ENCODE results near the gene CRYBB1. TPM values are rescaled to one million over a fixed set of nuclear protein-coding genes. Genes with fewer than 3 reads are reported as not detected.

CRYBB1 gene
- total and polyA plus RNA-seq, 2 experiments from 2014 or later: 1.6 to 3.7 TPM

DNA sequence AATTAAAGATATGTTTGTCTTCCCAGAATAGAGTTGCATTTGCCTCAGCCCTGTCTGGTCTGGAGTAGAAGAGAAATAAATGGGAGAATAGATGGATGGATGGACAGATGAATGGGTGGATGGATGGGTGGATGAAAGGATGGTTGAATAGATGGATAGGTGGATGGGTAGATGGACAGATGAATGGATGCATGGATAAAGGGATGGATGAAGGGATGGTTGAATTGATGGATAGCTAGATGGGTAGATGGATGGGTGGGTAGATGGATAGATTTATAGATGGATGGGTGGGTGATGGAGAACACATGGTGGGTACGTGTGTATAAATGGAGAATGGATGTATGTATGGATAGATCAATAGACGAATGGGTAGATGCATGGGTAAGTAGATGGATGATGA lies 8.5 kb downstream of the CRYBB1 start (continued):
- TF ChIP-seq, protein P1, sequence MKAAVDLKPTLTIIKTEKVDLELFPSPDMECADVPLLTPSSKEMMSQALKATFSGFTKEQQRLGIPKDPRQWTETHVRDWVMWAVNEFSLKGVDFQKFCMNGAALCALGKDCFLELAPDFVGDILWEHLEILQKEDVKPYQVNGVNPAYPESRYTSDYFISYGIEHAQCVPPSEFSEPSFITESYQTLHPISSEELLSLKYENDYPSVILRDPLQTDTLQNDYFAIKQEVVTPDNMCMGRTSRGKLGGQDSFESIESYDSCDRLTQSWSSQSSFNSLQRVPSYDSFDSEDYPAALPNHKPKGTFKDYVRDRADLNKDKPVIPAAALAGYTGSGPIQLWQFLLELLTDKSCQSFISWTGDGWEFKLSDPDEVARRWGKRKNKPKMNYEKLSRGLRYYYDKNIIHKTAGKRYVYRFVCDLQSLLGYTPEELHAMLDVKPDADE (IDR thresholded peaks at IDR 0.05): no peak
- TF ChIP-seq CREB1 (CRISPR knock-in tag; IDR thresholded peaks at IDR 0.05; ENCODE audit: low read depth): no peak
- no peak for TF ChIP-seq ZNF331 (CRISPR knock-in tag; IDR thresholded peaks at IDR 0.05; ENCODE audit: low read depth)
- no peak for TF ChIP-seq ZNF114 (CRISPR knock-in tag; IDR thresholded peaks at IDR 0.05)

DNA sequence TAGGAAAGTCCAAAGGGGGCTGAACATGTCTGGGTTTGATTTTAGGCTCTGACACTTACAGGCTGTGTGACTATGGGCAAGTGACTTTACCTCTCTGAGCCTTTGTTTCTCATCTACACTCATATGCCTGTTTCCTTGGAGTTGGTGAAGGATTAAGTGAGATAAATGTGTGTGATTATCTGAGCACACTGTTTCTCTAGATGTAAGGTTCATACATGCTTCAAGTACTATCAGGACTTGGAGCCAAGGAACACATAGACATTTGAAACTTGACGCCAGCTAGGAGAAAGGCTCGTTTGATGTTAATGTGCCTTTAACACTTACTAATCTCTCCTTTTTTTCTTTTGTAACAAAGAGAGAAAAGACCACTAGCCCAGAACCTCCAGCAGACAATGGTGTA lies 9.7 kb downstream of the CRYBB1 start:
- H3K9me3 Mint-ChIP-seq: no peaks in the 10 kb centered on the region
- peaks cover 28% of the 10 kb centered on the region for H3K27me3 Mint-ChIP-seq (ENCODE audit: insufficient read depth, low read depth, poor library complexity)
- no peak; the same call in 2 of the 3 replicates for ATAC-seq
- Histone ChIP-seq H2AFZ (no peak overlapping the region), H4K20me1 (replicated peaks; ENCODE audit: insufficient read depth) (no peaks in the 10 kb centered on the region), H3K9me2 (ENCODE audit: insufficient read depth) (no peaks in the 10 kb centered on the region; the same call in 1 of the 2 replicates), H3K27me3 (ENCODE audit: insufficient read depth) (peaks cover 15% of the 10 kb centered on the region), H3K4me2 (peak overlapping the region; percentile 44), H3F3A (replicated peaks; ENCODE audit: low read depth) (peaks cover 5% of the 10 kb centered on the region; the same call in 1 of the 2 replicates), H3K4me3 (0 out of 2 replicates have a peak overlapping the region, but pooled peaks have one; percentile 4), H3K79me2 (replicated peaks; ENCODE audit: insufficient read depth) (no peaks in the 10 kb centered on the region), H3K4me1 (ENCODE audit: insufficient read depth) (peaks cover 35% of the 10 kb centered on the region), H3K36me3 (ENCODE audit: insufficient read depth) (no peaks in the 10 kb centered on the region), H3K27ac (ENCODE audit: low read depth) (no peak overlapping the region)
- no peak overlapping the region for H3K27ac Mint-ChIP-seq
- no peaks in the 10 kb centered on the region for H3K36me3 Mint-ChIP-seq (ENCODE audit: low read depth)
- DNase-seq (ENCODE audit: low spot score): no peak
- H3K4me1 Mint-ChIP-seq: peaks cover 28% of the 10 kb centered on the region
- TF ChIP-seq CREB1 (CRISPR knock-in tag; IDR thresholded peaks at IDR 0.05; ENCODE audit: low read depth) (no peak), NANOG (IDR thresholded peaks at IDR 0.05; ENCODE audit: borderline replicate concordance) (peak; percentile 52; the same call in 1 of the 2 replicates)
- H3K4me3 Mint-ChIP-seq: no peak overlapping the region

DNA sequence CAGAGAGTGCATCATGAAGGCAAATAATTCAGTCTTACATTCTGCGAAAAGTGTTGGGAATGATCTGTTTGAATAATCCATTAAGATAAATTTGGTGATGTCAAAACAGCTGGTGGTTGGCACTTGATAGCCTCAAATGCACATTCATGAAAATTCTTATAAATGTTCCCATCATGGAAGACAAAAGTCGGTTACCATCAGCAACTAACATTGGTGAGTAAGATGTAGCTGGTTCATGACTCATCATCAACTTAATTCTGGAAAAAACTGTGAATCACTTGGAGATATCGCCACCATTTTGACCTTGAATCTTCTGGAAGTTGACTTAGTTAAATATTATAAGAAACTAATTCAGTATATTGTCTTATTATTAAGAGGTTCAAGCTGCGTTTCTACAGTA lies 11.2 kb downstream of the CRYBB1 start:
- Histone ChIP-seq H3K36me3 (ENCODE audit: insufficient read depth) (no peaks in the 10 kb centered on the region), H3K27ac (ENCODE audit: low read depth) (no peak overlapping the region), H3K4me1 (ENCODE audit: insufficient read depth) (peaks cover 20% of the 10 kb centered on the region), H3K4me3 (no peak overlapping the region), H3K27me3 (ENCODE audit: insufficient read depth) (peaks cover under 1% of the 10 kb centered on the region; the same call in 1 of the 2 replicates), H3K4me2 (no peak overlapping the region), H4K20me1 (replicated peaks; ENCODE audit: insufficient read depth) (no peaks in the 10 kb centered on the region), H3F3A (replicated peaks; ENCODE audit: low read depth) (no peaks in the 10 kb centered on the region), H2AFZ (no peak overlapping the region), H3K9me2 (ENCODE audit: insufficient read depth) (no peaks in the 10 kb centered on the region; the same call in 1 of the 2 replicates), H3K79me2 (replicated peaks; ENCODE audit: insufficient read depth) (no peaks in the 10 kb centered on the region)
- Mint-ChIP-seq H3K4me1 (peaks cover 14% of the 10 kb centered on the region), H3K9me3 (no peaks in the 10 kb centered on the region), H3K36me3 (ENCODE audit: low read depth) (no peaks in the 10 kb centered on the region), H3K27ac (no peak overlapping the region), H3K4me3 (no peak overlapping the region), H3K27me3 (ENCODE audit: insufficient read depth, low read depth, poor library complexity) (peaks cover 13% of the 10 kb centered on the region)
- DNase-seq (ENCODE audit: low spot score) (no peak), ATAC-seq (no peak)
- no peak for TF ChIP-seq CREB1 (CRISPR knock-in tag; IDR thresholded peaks at IDR 0.05; ENCODE audit: low read depth)
- TF ChIP-seq, protein P2, sequence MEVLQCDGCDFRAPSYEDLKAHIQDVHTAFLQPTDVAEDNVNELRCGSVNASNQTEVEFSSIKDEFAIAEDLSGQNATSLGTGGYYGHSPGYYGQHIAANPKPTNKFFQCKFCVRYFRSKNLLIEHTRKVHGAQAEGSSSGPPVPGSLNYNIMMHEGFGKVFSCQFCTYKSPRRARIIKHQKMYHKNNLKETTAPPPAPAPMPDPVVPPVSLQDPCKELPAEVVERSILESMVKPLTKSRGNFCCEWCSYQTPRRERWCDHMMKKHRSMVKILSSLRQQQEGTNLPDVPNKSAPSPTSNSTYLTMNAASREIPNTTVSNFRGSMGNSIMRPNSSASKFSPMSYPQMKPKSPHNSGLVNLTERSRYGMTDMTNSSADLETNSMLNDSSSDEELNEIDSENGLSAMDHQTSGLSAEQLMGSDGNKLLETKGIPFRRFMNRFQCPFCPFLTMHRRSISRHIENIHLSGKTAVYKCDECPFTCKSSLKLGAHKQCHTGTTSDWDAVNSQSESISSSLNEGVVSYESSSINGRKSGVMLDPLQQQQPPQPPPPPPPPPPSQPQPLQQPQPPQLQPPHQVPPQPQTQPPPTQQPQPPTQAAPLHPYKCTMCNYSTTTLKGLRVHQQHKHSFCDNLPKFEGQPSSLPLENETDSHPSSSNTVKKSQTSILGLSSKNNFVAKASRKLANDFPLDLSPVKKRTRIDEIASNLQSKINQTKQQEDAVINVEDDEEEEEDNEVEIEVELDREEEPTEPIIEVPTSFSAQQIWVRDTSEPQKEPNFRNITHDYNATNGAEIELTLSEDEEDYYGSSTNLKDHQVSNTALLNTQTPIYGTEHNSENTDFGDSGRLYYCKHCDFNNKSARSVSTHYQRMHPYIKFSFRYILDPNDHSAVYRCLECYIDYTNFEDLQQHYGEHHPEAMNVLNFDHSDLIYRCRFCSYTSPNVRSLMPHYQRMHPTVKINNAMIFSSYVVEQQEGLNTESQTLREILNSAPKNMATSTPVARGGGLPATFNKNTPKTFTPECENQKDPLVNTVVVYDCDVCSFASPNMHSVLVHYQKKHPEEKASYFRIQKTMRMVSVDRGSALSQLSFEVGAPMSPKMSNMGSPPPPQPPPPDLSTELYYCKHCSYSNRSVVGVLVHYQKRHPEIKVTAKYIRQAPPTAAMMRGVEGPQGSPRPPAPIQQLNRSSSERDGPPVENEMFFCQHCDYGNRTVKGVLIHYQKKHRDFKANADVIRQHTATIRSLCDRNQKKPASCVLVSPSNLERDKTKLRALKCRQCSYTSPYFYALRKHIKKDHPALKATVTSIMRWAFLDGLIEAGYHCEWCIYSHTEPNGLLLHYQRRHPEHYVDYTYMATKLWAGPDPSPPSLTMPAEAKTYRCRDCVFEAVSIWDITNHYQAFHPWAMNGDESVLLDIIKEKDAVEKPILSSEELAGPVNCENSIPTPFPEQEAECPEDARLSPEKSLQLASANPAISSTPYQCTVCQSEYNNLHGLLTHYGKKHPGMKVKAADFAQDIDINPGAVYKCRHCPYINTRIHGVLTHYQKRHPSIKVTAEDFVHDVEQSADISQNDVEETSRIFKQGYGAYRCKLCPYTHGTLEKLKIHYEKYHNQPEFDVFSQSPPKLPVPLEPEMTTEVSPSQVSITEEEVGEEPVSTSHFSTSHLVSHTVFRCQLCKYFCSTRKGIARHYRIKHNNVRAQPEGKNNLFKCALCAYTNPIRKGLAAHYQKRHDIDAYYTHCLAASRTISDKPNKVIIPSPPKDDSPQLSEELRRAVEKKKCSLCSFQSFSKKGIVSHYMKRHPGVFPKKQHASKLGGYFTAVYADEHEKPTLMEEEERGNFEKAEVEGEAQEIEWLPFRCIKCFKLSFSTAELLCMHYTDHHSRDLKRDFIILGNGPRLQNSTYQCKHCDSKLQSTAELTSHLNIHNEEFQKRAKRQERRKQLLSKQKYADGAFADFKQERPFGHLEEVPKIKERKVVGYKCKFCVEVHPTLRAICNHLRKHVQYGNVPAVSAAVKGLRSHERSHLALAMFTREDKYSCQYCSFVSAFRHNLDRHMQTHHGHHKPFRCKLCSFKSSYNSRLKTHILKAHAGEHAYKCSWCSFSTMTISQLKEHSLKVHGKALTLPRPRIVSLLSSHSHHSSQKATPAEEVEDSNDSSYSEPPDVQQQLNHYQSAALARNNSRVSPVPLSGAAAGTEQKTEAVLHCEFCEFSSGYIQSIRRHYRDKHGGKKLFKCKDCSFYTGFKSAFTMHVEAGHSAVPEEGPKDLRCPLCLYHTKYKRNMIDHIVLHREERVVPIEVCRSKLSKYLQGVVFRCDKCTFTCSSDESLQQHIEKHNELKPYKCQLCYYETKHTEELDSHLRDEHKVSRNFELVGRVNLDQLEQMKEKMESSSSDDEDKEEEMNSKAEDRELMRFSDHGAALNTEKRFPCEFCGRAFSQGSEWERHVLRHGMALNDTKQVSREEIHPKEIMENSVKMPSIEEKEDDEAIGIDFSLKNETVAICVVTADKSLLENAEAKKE (CRISPR knock-in tag; IDR thresholded peaks at IDR 0.05): no peak
- TF ChIP-seq, protein P1 (IDR thresholded peaks at IDR 0.05): no peak
- TF ChIP-seq EZH2 (IDR thresholded peaks at IDR 0.05; ENCODE audit: low read depth, unreplicated experiment): no peak
- no peak for TF ChIP-seq ZNF331 (CRISPR knock-in tag; IDR thresholded peaks at IDR 0.05; ENCODE audit: low read depth)
- TF ChIP-seq ZNF114 (CRISPR knock-in tag; IDR thresholded peaks at IDR 0.05): no peak
- TF ChIP-seq, protein P3, sequence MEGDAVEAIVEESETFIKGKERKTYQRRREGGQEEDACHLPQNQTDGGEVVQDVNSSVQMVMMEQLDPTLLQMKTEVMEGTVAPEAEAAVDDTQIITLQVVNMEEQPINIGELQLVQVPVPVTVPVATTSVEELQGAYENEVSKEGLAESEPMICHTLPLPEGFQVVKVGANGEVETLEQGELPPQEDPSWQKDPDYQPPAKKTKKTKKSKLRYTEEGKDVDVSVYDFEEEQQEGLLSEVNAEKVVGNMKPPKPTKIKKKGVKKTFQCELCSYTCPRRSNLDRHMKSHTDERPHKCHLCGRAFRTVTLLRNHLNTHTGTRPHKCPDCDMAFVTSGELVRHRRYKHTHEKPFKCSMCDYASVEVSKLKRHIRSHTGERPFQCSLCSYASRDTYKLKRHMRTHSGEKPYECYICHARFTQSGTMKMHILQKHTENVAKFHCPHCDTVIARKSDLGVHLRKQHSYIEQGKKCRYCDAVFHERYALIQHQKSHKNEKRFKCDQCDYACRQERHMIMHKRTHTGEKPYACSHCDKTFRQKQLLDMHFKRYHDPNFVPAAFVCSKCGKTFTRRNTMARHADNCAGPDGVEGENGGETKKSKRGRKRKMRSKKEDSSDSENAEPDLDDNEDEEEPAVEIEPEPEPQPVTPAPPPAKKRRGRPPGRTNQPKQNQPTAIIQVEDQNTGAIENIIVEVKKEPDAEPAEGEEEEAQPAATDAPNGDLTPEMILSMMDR (conservative IDR thresholded peaks at IDR 0.05; ENCODE audit: low read depth in 2 of 2): no peak
- no peak for TF ChIP-seq STAT1 (IDR thresholded peaks at IDR 0.05; ENCODE audit: unreplicated experiment)
